ENCODE data around the gene ENPP1. TPM values are rescaled to one million over a fixed set of nuclear protein-coding genes. Genes with fewer than 3 reads are reported as not detected.

The ENPP1 gene
- polyA plus RNA-seq, 1 experiment, result 30.4 TPM

- no peak for DNase-seq (ENCODE audit: low read depth, low spot score)
- POLR2A ChIA-PET, result no interaction called here
- no peaks in the 10 kb centered on the region for H3K27me3 ChIP-seq (ENCODE audit: control insufficient read depth, insufficient read depth, low read length)
- H3K9me3 ChIP-seq (ENCODE audit: control insufficient read depth, insufficient read depth, low read length), result no peaks in the 10 kb centered on the region
- TF ChIP-seq, protein P1, sequence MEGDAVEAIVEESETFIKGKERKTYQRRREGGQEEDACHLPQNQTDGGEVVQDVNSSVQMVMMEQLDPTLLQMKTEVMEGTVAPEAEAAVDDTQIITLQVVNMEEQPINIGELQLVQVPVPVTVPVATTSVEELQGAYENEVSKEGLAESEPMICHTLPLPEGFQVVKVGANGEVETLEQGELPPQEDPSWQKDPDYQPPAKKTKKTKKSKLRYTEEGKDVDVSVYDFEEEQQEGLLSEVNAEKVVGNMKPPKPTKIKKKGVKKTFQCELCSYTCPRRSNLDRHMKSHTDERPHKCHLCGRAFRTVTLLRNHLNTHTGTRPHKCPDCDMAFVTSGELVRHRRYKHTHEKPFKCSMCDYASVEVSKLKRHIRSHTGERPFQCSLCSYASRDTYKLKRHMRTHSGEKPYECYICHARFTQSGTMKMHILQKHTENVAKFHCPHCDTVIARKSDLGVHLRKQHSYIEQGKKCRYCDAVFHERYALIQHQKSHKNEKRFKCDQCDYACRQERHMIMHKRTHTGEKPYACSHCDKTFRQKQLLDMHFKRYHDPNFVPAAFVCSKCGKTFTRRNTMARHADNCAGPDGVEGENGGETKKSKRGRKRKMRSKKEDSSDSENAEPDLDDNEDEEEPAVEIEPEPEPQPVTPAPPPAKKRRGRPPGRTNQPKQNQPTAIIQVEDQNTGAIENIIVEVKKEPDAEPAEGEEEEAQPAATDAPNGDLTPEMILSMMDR (IDR thresholded peaks at IDR 0.05; ENCODE audit: low read depth, low read length), result no peak
- CTCF ChIA-PET, result interaction anchor here (0.7 to 0.8 kb wide), 2 partner anchors 12 to 49 kb away, joined by 3 read pairs; no protein-coding TSS in a partner anchor
- H3K4me3 ChIP-seq (ENCODE audit: low read depth, low read length), result no peak overlapping the region
- H3K27ac ChIP-seq (ENCODE audit: low read depth, low read length), result no peak overlapping the region
These were observed 18.6 kb upstream of the ENPP1 start for GRCh38 chr6:131789219-131789618.

DNA sequence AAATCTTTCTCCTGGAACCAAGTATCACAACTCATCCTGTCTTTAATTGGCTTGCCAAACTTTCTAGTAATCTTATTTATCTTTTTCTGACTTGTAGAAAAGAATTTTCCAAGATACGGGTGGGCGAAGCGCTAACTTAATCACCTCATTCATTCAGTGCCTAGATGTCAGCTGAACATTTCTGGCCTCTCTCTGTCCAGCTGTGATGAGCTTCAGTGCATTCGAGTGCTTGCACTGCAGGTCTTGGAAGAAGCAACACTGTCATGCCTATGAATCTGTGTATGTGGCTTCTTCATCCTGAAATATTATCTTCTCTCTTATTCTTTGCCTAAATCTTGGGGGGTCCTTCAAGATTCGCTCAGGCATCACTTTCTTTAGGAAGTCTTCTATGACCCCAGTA lies 16.3 kb upstream of the ENPP1 start:
- H3K4me3 ChIP-seq (ENCODE audit: low read depth, low read length), result no peak overlapping the region

GRCh38 chr6:131792091-131792496 lies 15.7 kb upstream of the ENPP1 start:
- ChIA-PET POLR2A (no interaction called here), CTCF (interaction anchor here (1.2 kb wide), 1 partner anchor 97 kb away, joined by 3 read pairs; no protein-coding TSS in a partner anchor)
- DNase-seq (ENCODE audit: low read depth, low spot score), result no peak
- Histone ChIP-seq H3K9me3 (ENCODE audit: control insufficient read depth, insufficient read depth, low read length) (no peaks in the 10 kb centered on the region), H3K27me3 (ENCODE audit: control insufficient read depth, insufficient read depth, low read length) (no peaks in the 10 kb centered on the region), H3K27ac (ENCODE audit: low read depth, low read length) (no peak overlapping the region), H3K4me3 (ENCODE audit: low read depth, low read length) (no peak overlapping the region)
- TF ChIP-seq, protein P1 (IDR thresholded peaks at IDR 0.05; ENCODE audit: low read depth, low read length), result no peak

More for the DNA sequence above, 16.3 kb upstream of the ENPP1 start:
- Histone ChIP-seq H3K27ac (ENCODE audit: low read depth, low read length) (no peak overlapping the region), H3K9me3 (ENCODE audit: control insufficient read depth, insufficient read depth, low read length) (no peaks in the 10 kb centered on the region), H3K27me3 (ENCODE audit: control insufficient read depth, insufficient read depth, low read length) (no peaks in the 10 kb centered on the region)
- no peak for DNase-seq (ENCODE audit: low read depth, low spot score)
- POLR2A ChIA-PET, result no interaction called here
- CTCF ChIA-PET, result no interaction called here
- TF ChIP-seq, protein P1 (IDR thresholded peaks at IDR 0.05; ENCODE audit: low read depth, low read length), result no peak

DNA sequence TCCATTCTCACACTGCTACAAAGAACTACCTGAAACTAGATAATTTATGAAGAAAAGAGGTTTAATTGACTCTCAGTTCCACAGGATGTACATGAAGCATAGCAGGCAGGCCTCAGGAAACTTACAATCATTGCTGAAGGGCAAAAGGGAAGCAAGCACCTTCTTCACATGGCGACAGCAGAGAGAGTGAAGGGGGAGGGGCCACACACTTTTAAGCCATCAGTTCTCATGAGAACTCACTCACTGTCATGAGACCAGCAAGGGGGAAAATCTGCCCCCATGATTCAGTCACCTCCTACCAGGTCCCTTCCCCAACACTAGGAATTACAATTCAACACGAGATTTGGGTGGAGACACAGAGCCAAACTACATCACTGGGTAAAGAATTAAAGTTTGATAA lies 12.5 kb upstream of the ENPP1 start:
- DNase-seq (ENCODE audit: low read depth, low spot score), result no peak
- TF ChIP-seq, protein P1 (IDR thresholded peaks at IDR 0.05; ENCODE audit: low read depth, low read length), result no peak
- ChIA-PET POLR2A (no interaction called here), CTCF (no interaction called here)
- H3K4me3 ChIP-seq (ENCODE audit: low read depth, low read length), result no peak overlapping the region
- no peaks in the 10 kb centered on the region for H3K27me3 ChIP-seq (ENCODE audit: control insufficient read depth, insufficient read depth, low read length)
- H3K27ac ChIP-seq (ENCODE audit: low read depth, low read length), result no peak overlapping the region
- no peaks in the 10 kb centered on the region for H3K9me3 ChIP-seq (ENCODE audit: control insufficient read depth, insufficient read depth, low read length)

DNA sequence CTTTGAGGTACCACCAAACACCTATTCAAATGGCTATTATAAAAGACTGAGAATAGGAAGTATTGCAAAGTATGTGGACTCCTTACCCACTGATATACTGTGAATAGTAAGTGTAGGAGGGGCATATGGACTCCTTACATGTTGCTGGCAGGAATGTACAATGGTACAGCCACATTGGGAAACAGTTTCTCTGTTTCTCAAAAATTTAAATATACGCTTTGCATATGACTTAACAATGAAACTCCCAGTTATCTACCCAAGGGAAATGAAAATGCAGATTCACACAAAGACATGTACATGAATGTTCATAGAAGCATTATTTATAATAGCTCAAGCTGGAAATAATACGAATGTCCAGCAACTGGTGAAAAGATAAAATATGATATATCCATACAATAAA lies 5.5 kb upstream of the ENPP1 start:
- ChIA-PET CTCF (interaction anchor here (1.8 kb wide), 1 partner anchor 107 kb away, joined by 5 read pairs; no protein-coding TSS in a partner anchor), POLR2A (no interaction called here)
- no peak for DNase-seq (ENCODE audit: low read depth, low spot score)
- TF ChIP-seq, protein P1 (IDR thresholded peaks at IDR 0.05; ENCODE audit: low read depth, low read length), result no peak
- Histone ChIP-seq H3K4me3 (ENCODE audit: low read depth, low read length) (no peak overlapping the region), H3K9me3 (ENCODE audit: control insufficient read depth, insufficient read depth, low read length) (no peaks in the 10 kb centered on the region), H3K27me3 (ENCODE audit: control insufficient read depth, insufficient read depth, low read length) (no peaks in the 10 kb centered on the region), H3K27ac (ENCODE audit: low read depth, low read length) (no peak overlapping the region)

All from AG04450 (cell line).